K562 (cell line): ENCODE data around the gene FOXL3. TPM values are rescaled to one million over a fixed set of nuclear protein-coding genes. Genes with fewer than 3 reads are reported as not detected.

ENCODE experiments used
- ATAC-seq: fragments of 200-7000 bp; cut with Tn5 transposase; 3 replicates; pipeline ENCODE4 v1.9.1; 2020; ENCODE audit warnings: moderate library complexity
- BruUV-seq: library from RNA; stranded (reverse); fragments of 400-500 nt; replicated peaks from 2 replicates; lab custom pipeline; 2021; lab: Mats Ljungman, UMichigan
- CTCF ChIA-PET: fragments of 300-600 bp; formaldehyde crosslinking; extraction: SDS; loops from one replicate; lab custom pipeline; 2021; ENCODE audit warnings: low intra/inter-chr PET ratio; lab: Yijun Ruan, JAX
- POLR2A ChIA-PET: fragments of 300-600, 350-650 bp; sonication (Branson Sonifier 250); formaldehyde crosslinking; extraction: SDS; loops from one replicate; lab custom pipeline; 2021; ENCODE audit warnings: antibody characterized with exemption, inconsistent platforms; lab: Yijun Ruan, JAX
- DNase-seq, 4 experiments: peaks; one replicate each; pipeline versions ENCODE4 v3.0.0 to v3.0.0-alpha.2; 2011 to 2018; ENCODE audit warnings: low spot score in 3 of 4, mixed read lengths in 3 of 4; ENCODE audit errors: extremely low read depth in 1 of 4
- FAIRE-seq: peaks from 2 replicates; lab custom pipeline; 2011; peaks lifted over from hg19 to GRCh38; lab: Jason Lieb, UNC
- H2AFZ ChIP-seq: 2 replicates; pipeline ENCODE4 v1.6.0; 2011; ENCODE audit warnings: low read depth, low read length, control low read depth, inconsistent platforms
- H3K27ac ChIP-seq: fragments of 200-600 bp; 3 replicates; pipeline ENCODE4 v1.8.0; 2011; ENCODE audit warnings: low read depth, mild to moderate bottlenecking, control low read depth, inconsistent platforms, low read length, moderate library complexity, mixed read lengths; ENCODE audit errors: extremely low read depth
- H3K27me3 ChIP-seq, 2 experiments: fragments of 300-600 bp in 1 of 2; 2 replicates in 1 of 2; 3 replicates in 1 of 2; pipeline versions ENCODE4 v1.6.0 to v1.8.0; 2011; ENCODE audit warnings: inconsistent platforms in 2 of 2, low read length in 2 of 2, mild to moderate bottlenecking in 1 of 2, mixed read lengths in 1 of 2, moderate library complexity in 1 of 2; ENCODE audit not compliant: control insufficient read depth in 2 of 2, insufficient read depth in 2 of 2
- H3K36me3 ChIP-seq: fragments of 300-600 bp; 3 replicates; pipeline ENCODE4 v1.8.0; 2011; ENCODE audit warnings: mild to moderate bottlenecking, low read length, inconsistent platforms; ENCODE audit not compliant: control insufficient read depth, insufficient read depth
- H3K4me1 ChIP-seq, 2 experiments: fragments of 200-600 bp in 1 of 2; replicated peaks in 1 of 2; 2 replicates in 1 of 2; 3 replicates in 1 of 2; pipeline versions ENCODE4 v1.5.1 to v1.8.0; 2011; ENCODE audit warnings: inconsistent platforms in 2 of 2, low read length in 2 of 2, mild to moderate bottlenecking in 1 of 2, mixed read lengths in 1 of 2, moderate library complexity in 1 of 2; ENCODE audit not compliant: control insufficient read depth in 2 of 2, insufficient read depth in 2 of 2
- H3K4me2 ChIP-seq: 2 replicates; pipeline ENCODE4 v1.6.1; 2011; ENCODE audit warnings: low read length, control low read depth, inconsistent platforms, mixed read lengths; ENCODE audit not compliant: insufficient read depth
- H3K4me3 ChIP-seq: fragments of 200-600 bp; sonication (generic), shearing (Covaris generic); 2 replicates; pipeline ENCODE4 v1.5.1; 2016; ENCODE audit warnings: control low read depth, inconsistent platforms
- H3K79me2 ChIP-seq: fragments of 200-600 bp; 3 replicates; pipeline ENCODE4 v1.8.0; 2011; ENCODE audit warnings: low read length, inconsistent platforms; ENCODE audit not compliant: control insufficient read depth, insufficient read depth
- H3K9ac ChIP-seq, 2 experiments: 2 replicates each; pipeline versions ENCODE4 v1.6.0 to v1.6.1; 2011; ENCODE audit warnings: low read depth in 2 of 2, low read length in 2 of 2, control low read depth in 1 of 2, inconsistent platforms in 1 of 2, mild to moderate bottlenecking in 1 of 2, mixed read lengths in 1 of 2; ENCODE audit not compliant: insufficient read depth in 1 of 2
- H3K9me1 ChIP-seq: one replicate; pipeline ENCODE4 v1.6.0; 2011; ENCODE audit warnings: inconsistent platforms, mild to moderate bottlenecking, low read length, moderate library complexity; ENCODE audit not compliant: control insufficient read depth, insufficient read depth
- H3K9me3 ChIP-seq: replicated peaks from 2 replicates; pipeline ENCODE4 v1.5.1; 2011; ENCODE audit warnings: low read depth, low read length, inconsistent platforms; ENCODE audit not compliant: control insufficient read depth, insufficient read depth
- H4K20me1 ChIP-seq: replicated peaks from 2 replicates; pipeline ENCODE4 v1.6.1; 2011; ENCODE audit warnings: low read length, inconsistent platforms, mixed read lengths; ENCODE audit not compliant: control insufficient read depth, insufficient read depth
- ADNP ChIP-seq: fragments of 200-800 bp; sonication (Bioruptor generic); IDR thresholded peaks from 2 replicates; pipeline ENCODE4 v1.6.1; 2016; ENCODE audit warnings: missing genetic modification characterization, missing compliant biosample characterization
- CEBPB ChIP-seq: fragments of 450-650 bp; IDR thresholded peaks from 2 replicates; pipeline ENCODE4 v1.6.1; 2016; ENCODE audit warnings: missing genetic modification characterization, missing compliant biosample characterization
- CXXC5 ChIP-seq: fragments of 250-450 bp; sonication (Bioruptor Pico); IDR thresholded peaks from 2 replicates; pipeline ENCODE4 v1.8.0; 2022; ENCODE audit warnings: inconsistent platforms, mild to moderate bottlenecking, moderate library complexity
- DEAF1 ChIP-seq: fragments of 450-650 bp; formaldehyde crosslinking; IDR thresholded peaks from 2 replicates; pipeline ENCODE4 v1.4.0; 2020; ENCODE audit warnings: mild to moderate bottlenecking, moderate library complexity
- MBD2 ChIP-seq: sonication (generic); IDR thresholded peaks from 2 replicates; pipeline ENCODE4 v1.6.1; 2016; ENCODE audit warnings: low read depth, borderline replicate concordance
- PKNOX1 ChIP-seq: fragments of 450-650 bp; IDR thresholded peaks from 2 replicates; pipeline ENCODE4 v1.6.1; 2016
- POU5F1 ChIP-seq: fragments of 150-350 bp; IDR thresholded peaks from 2 replicates; pipeline ENCODE4 v1.6.1; 2014; ENCODE audit warnings: borderline replicate concordance, low read length, low read depth, mild to moderate bottlenecking; ENCODE audit not compliant: partially characterized antibody
- RBM15 ChIP-seq: fragments of 200-400 bp; formaldehyde crosslinking; IDR thresholded peaks from 2 replicates; pipeline ENCODE4 v1.6.1; 2018; ENCODE audit warnings: mild to moderate bottlenecking, low read length, moderate library complexity; ENCODE audit not compliant: insufficient read depth
- SMAD2 ChIP-seq: fragments of 150-350 bp; IDR thresholded peaks from 2 replicates; pipeline ENCODE4 v1.6.1; 2014; ENCODE audit warnings: low read depth, mild to moderate bottlenecking, low read length
- SMAD4 ChIP-seq: fragments of 250-450 bp; sonication (Bioruptor Pico); conservative IDR thresholded peaks from 2 replicates; pipeline ENCODE4 v1.8.0; 2021; ENCODE audit warnings: inconsistent platforms, mild to moderate bottlenecking, moderate library complexity
- SP2 ChIP-seq: IDR thresholded peaks from 2 replicates; pipeline ENCODE4 v1.6.1; 2011; ENCODE audit warnings: mild to moderate bottlenecking, low read depth, low read length, moderate library complexity; ENCODE audit not compliant: poor library complexity, severe bottlenecking; ENCODE audit errors: extremely low read depth
- STAT5B ChIP-seq: fragments of 250-450 bp; sonication (Bioruptor Pico); IDR thresholded peaks from 2 replicates; pipeline ENCODE4 v1.8.0; 2021; ENCODE audit warnings: mild to moderate bottlenecking, inconsistent platforms
- ZNF280B ChIP-seq: fragments of 250-450 bp; sonication (Bioruptor Pico); IDR thresholded peaks from 2 replicates; pipeline ENCODE4 v1.5.1; 2021; ENCODE audit warnings: mild to moderate bottlenecking
- ZNF431 ChIP-seq: sonication (generic); formaldehyde crosslinking; IDR thresholded peaks from 2 replicates; pipeline ENCODE4 v1.8.0; 2022; ENCODE audit warnings: mild to moderate bottlenecking, missing genetic modification reagents
- ZNF639 ChIP-seq, 2 experiments: fragments of 200-800 bp in 1 of 2; sonication (Bioruptor generic) in 1 of 2; sonication (generic) in 1 of 2; formaldehyde crosslinking in 1 of 2; IDR thresholded peaks in 1 of 2; conservative IDR thresholded peaks in 1 of 2; 2 replicates each; pipeline versions ENCODE4 v1.5.0 to v1.6.1; 2016 to 2020; ENCODE audit warnings: missing compliant biosample characterization in 1 of 2, missing genetic modification characterization in 1 of 2, missing genetic modification reagents in 1 of 2
- WGBS: fragments of 100-300 bp; shearing (Covaris generic); methylation state at CpG from one replicate; pipeline ENCODE4 v1.1.6; 2016; ENCODE audit warnings: low coverage, mixed read lengths; ENCODE audit not compliant: insufficient coverage; ENCODE audit errors: missing lambda C conversion rate; 5-methylcytosine and 5-hydroxymethylcytosine counted together
- in situ Hi-C: fragments of 300-500 bp; cut with MboI; formaldehyde crosslinking; loops from 4 replicates; pipeline ENCODE4 v1.15.0; 2018; ENCODE audit warnings: inconsistent platforms, mixed read lengths
- intact Hi-C: fragments of 100-400 bp; cut with micrococcal nuclease; formaldehyde crosslinking; loops from 2 replicates; pipeline ENCODE4 v1.14.2; 2022
- polyA plus RNA-seq, 8 experiments: library from polyadenylated mRNA; depleted of rRNA in 4 of 8; stranded (reverse) in 5 of 8; unstranded in 3 of 8; fragments of >200 nt; fragmentation: Nextera tagmentation in 2 of 8; fragmentation: Illumina TruSeq in 1 of 8; extraction: Ambion mirVana in 2 of 8; extraction: Trizol in 1 of 8; gene quantifications; 2 replicates each; pipeline versions ENCODE4 v1.2.1 to v1.2.3, GENCODE V29; 2011 to 2014; ENCODE audit warnings: inconsistent platforms in 1 of 8, missing spikeins in 1 of 8
- total RNA-seq, 7 experiments: library from RNA; depleted of rRNA in 6 of 7; stranded (reverse); fragments of >200 nt in 6 of 7; fragmentation: Illumina TruSeq in 2 of 7; extraction: Trizol in 2 of 7; gene quantifications; 2 replicates each; pipeline versions ENCODE4 v1.2.1 to v1.2.3, GENCODE V29; 2011 to 2021; ENCODE audit warnings: low replicate concordance in 1 of 7

FOXL3 gene
- total and polyA plus RNA-seq, 9 of the 15 experiments (the other 6 are each of a cell fraction or from before 2014, with no cell fraction given), result not detected

- TF ChIP-seq ZNF280B (CRISPR knock-in tag) (no peak), MBD2 (no peak), ZNF431 (CRISPR knock-in tag) (no peak), DEAF1 (CRISPR knock-in tag) (no peak)
Measured at GRCh38 chr7:297611-298374, 7.8 kb downstream of the FOXL3 start (continued).

- Histone ChIP-seq H2AFZ (no peak overlapping the region), H3K79me2 (no peaks in the 10 kb centered on the region), H4K20me1 (peaks cover 12% of the 10 kb centered on the region), H3K4me2 (no peak overlapping the region), H3K36me3 (no peaks in the 10 kb centered on the region), H3K27me3 (peaks cover 29 to 87% of the 10 kb centered on the region in 2 experiments), H3K4me3 (no peak overlapping the region), H3K27ac (no peak overlapping the region), H3K9me3 (no peaks in the 10 kb centered on the region), H3K9ac (no peak overlapping the region), H3K9me1 (peaks cover 4% of the 10 kb centered on the region), H3K4me1 (peaks cover 0 to 6% of the 10 kb centered on the region in 2 experiments; a peak in 1 of 5 replicates)
- in situ Hi-C loops (no loop called here), intact Hi-C loops (no loop called here)
- POLR2A ChIA-PET, result no interaction called here
- DNase-seq, result no peak
- no peak for FAIRE-seq
- no TSS peak for BruUV-seq
- 3% methylated on average over 15 of the region's 15 CpGs for WGBS
- ATAC-seq, result no peak
- CTCF ChIA-PET, result no interaction called here
- TF ChIP-seq CXXC5 (CRISPR knock-in tag) (no peak), POU5F1 (no peak), SMAD4 (CRISPR knock-in tag) (no peak), SMAD2 (no peak), ZNF639 (CRISPR knock-in tag; conservative IDR thresholded peaks at IDR 0.05 in 1 of 2, IDR thresholded peaks at IDR 0.05 in 1 of 2) (no peak), PKNOX1 (no peak), CEBPB (tag) (no peak), ADNP (tag) (no peak), STAT5B (CRISPR knock-in tag) (no peak), SP2 (no peak), RBM15 (no peak)
Measured at GRCh38 chr7:298375-298702, 8.4 kb downstream of the FOXL3 start.
